ENCODE results near the gene ZNF672. TPM values are rescaled to one million over a fixed set of nuclear protein-coding genes. Genes with fewer than 3 reads are reported as not detected.
"Not testable (repeated sequence)": the region's sequence is repeated elsewhere in the genome, so short reads cannot be mapped to it uniquely, and the experiment has no call there.

ZNF672 gene
- total RNA-seq, 1 donor from 2014 or later, result 27.6 TPM

- intact Hi-C loops (cut with DNase I), result no loop called here
- DNase-seq (ENCODE audit: low spot score) (peak; percentile 94), ATAC-seq (peak; percentile 98)
These were observed 11.9 kb upstream of the ZNF672 start, which contains the start of gene SH3BP5L for GRCh38 chr1:248825909-248826760. Gene SH3BP5L, minus strand, starts transcription at chr1:248825915. Its CDS starts 980 bp downstream, at chr1:248824935.

- ATAC-seq (no peak), DNase-seq (ENCODE audit: low spot score) (no peak)
- intact Hi-C loops (cut with DNase I), result no loop called here
These were observed 9.2 kb upstream of the ZNF672 start for GRCh38 chr1:248828845-248829244.

GRCh38 chr1:248830718-248831017 is 7.4 kb upstream of the ZNF672 start:
- DNase-seq (ENCODE audit: low spot score); ATAC-seq; intact Hi-C loops (cut with DNase I): not testable (repeated sequence)

DNA sequence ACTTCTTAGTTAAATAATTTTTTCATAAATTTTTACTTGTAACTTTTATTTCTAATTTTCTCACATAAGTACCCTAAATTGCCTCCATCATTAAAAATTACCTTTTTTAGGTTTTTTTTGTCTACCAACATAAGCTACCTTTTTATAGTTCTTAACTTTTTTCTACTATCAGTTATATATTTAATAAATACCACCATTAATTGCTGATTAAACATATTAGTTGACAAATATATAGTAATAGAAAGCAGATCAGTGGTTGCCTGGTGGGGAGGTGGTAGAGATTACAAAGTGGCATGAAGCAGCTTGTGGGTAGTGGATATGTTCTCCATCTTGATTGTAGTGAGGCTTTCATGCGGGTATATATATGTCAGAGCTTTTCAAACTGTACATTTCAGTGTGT is 6.2 kb upstream of the ZNF672 start:
- ATAC-seq (no peak), DNase-seq (ENCODE audit: low spot score) (no peak)
- intact Hi-C loops (cut with DNase I), result no loop called here

GRCh38 chr1:248834343-248834940 is 3.6 kb upstream of the ZNF672 start:
- peak; percentile 50 for DNase-seq (ENCODE audit: low spot score)
- no peak for ATAC-seq
- intact Hi-C loops (cut with DNase I), result no loop called here

GRCh38 chr1:248837045-248837780 is 811 bp upstream of the ZNF672 start:
- DNase-seq (ENCODE audit: low spot score) (peak; percentile 39), ATAC-seq (no peak)
- intact Hi-C loops (cut with DNase I), result no loop called here

GRCh38 chr1:248838357-248839167 is 538 bp downstream of the ZNF672 start:
- peak; percentile 90 for ATAC-seq
- intact Hi-C loops (cut with DNase I), result no loop called here

DNA sequence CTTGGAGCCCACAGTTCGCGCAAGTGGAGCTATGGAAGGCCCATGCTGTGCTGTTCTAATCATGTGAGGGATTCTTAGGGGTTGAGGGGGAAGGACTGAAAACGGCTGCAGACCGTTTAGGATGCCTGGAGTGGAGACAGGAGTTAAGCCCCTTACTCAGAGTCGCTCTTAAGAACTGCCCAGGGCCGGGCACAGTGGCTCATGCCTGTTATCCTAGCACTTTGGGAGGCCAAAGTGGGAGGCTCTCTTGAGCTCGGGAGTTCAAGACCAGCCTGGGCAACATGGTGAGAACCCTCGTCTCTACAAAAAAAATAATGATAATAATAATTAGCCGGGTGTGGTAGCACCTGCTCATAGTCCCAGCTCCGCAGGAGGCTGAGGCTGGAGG is 1.1 kb downstream of the ZNF672 start:
- peak; percentile 2 for ATAC-seq

More at GRCh38 chr1:248838357-248839167, 538 bp downstream of the ZNF672 start:
- peak; percentile 93 for DNase-seq (ENCODE audit: low spot score)

DNA sequence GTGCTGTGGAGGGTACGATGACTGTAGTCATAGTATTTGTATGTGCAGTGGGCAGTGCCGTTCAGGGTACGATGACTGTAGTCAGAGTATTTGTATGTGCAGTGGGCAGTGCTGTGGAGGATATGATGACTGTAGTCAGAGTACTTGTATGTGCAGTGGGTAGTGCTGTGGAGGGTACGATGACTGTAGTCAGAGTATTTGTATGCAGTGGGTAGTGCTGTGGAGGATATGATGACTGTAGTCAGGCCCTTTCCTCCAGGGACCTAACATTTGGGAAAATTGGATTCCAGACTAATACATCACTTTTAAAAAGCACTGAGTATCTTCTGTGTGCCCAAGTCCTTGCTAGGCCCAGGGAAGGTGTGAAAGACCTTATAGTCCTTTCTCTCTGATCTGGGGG is 2.9 kb downstream of the ZNF672 start:
- no peak for ATAC-seq
- intact Hi-C loops (cut with DNase I), result no loop called here
- no peak for DNase-seq (ENCODE audit: low spot score)

More for the DNA sequence above, 1.1 kb downstream of the ZNF672 start:
- no peak for DNase-seq (ENCODE audit: low spot score)
- intact Hi-C loops (cut with DNase I), result no loop called here

GRCh38 chr1:248841702-248842395 is 3.8 kb downstream of the ZNF672 start:
- ATAC-seq (no peak), DNase-seq (ENCODE audit: low spot score) (peak; percentile 55)
- intact Hi-C loops (cut with DNase I), result no loop called here

DNA sequence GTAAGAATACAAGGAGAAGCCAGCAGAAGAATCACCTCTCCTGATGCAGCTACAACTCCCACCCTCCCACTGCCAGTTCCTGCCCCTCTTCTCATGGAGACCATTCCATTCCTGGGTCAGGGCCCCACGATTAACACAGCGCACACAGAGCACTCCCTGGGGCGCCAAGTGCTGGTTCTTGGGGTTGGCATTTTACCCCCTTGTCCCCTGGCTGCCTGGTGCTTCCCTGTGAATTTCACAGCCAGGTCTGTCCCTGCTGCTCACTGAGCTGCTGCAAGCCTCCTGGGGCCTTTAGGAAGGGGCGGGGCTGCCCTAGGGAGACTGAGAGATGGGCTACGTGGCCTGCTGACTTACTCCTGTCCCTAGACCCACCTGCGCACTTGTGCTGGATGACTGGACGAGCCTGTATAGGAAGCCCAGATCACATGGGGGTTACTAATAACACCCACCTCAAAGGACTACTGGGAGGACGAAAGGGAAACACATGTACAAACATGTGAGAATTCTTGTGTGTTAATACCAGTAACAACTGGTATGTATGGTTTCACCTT is 4.8 kb downstream of the ZNF672 start:
- no peak for ATAC-seq
- peak; percentile 47 for DNase-seq (ENCODE audit: low spot score)
- intact Hi-C loops (cut with DNase I), result no loop called here

- ATAC-seq (no peak), DNase-seq (ENCODE audit: low spot score) (no peak)
- intact Hi-C loops (cut with DNase I), result no loop called here
These were observed 5.7 kb downstream of the ZNF672 start for GRCh38 chr1:248843687-248844086.

- DNase-seq (ENCODE audit: low spot score), result peak; percentile 38
- intact Hi-C loops (cut with DNase I), result no loop called here
- no peak for ATAC-seq
These were observed 6.5 kb downstream of the ZNF672 start for GRCh38 chr1:248844526-248844925.

- intact Hi-C loops (cut with DNase I), result no loop called here
- peak; percentile 57 for DNase-seq (ENCODE audit: low spot score)
- ATAC-seq, result no peak
These were observed 9.3 kb downstream of the ZNF672 start for GRCh38 chr1:248847181-248847955.

GRCh38 chr1:248847956-248848561 is 10.0 kb downstream of the ZNF672 start:
- intact Hi-C loops (cut with DNase I), result no loop called here
- DNase-seq (ENCODE audit: low spot score) (peak; percentile 52), ATAC-seq (no peak)

GRCh38 chr1:248848602-248849001 is 10.6 kb downstream of the ZNF672 start:
- intact Hi-C loops (cut with DNase I), result no loop called here
- no peak for DNase-seq (ENCODE audit: low spot score)
- ATAC-seq, result no peak

- ATAC-seq, result no peak
- intact Hi-C loops (cut with DNase I), result no loop called here
These were observed 11.1 kb downstream of the ZNF672 start for GRCh38 chr1:248849152-248849551.

More at GRCh38 chr1:248849152-248849551, 11.1 kb downstream of the ZNF672 start:
- DNase-seq (ENCODE audit: low spot score), result peak; percentile 53
